ENCODE results near the gene HOOK2. TPM values are rescaled to one million over a fixed set of nuclear protein-coding genes. Genes with fewer than 3 reads are reported as not detected.

Gene HOOK2
- total and polyA plus RNA-seq, 2 of the 13 experiments (the other 11 are each of a cell fraction or from before 2014, with no cell fraction given): 9.2 to 12.9 TPM

DNA sequence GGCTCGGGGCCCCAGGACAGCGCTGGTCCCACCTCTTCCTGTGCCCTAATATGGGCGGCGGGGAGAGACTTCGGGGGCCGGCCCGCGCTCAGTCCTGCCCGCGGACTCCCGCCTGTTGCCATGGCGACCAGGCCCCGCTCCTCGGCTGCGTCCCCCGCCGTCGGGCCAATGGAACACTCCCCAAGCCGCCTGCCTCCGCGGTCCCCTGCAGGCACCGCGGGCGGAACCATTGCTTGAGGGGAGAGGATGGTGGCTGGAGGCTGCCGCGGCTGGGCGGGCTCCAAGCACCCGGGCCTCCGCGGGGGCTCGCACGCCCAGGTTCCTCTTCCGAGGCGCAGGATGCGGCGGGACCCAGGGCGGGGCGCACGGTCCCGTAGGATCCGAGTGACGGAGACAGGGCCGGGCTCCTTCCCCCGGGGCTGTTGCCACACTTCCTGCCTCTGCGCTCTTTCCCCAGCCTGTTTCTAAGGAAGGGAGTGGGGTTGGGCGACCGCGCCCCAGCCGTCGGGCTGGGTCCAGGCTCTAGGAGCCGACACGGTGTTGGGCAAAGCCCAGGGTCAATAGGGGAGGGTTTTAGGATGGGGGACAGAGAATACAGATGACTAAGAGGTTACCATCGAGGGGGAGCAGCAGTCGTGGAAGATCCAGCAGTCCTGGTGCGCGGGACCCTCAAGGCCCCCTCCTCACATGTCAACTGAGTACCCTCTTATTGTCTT is 14.7 kb upstream of the HOOK2 start (continued):
- TF ChIP-seq, protein P1, sequence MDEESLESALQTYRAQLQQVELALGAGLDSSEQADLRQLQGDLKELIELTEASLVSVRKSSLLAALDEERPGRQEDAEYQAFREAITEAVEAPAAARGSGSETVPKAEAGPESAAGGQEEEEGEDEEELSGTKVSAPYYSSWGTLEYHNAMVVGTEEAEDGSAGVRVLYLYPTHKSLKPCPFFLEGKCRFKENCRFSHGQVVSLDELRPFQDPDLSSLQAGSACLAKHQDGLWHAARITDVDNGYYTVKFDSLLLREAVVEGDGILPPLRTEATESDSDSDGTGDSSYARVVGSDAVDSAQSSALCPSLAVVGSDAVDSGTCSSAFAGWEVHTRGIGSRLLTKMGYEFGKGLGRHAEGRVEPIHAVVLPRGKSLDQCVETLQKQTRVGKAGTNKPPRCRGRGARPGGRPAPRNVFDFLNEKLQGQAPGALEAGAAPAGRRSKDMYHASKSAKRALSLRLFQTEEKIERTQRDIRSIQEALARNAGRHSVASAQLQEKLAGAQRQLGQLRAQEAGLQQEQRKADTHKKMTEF (CRISPR knock-in tag; IDR thresholded peaks at IDR 0.05): peak; percentile 71; the same call in 1 of the 2 replicates
- TF ChIP-seq FOSL2 (CRISPR knock-in tag; IDR thresholded peaks at IDR 0.05): no peak
- TF ChIP-seq, protein P2, sequence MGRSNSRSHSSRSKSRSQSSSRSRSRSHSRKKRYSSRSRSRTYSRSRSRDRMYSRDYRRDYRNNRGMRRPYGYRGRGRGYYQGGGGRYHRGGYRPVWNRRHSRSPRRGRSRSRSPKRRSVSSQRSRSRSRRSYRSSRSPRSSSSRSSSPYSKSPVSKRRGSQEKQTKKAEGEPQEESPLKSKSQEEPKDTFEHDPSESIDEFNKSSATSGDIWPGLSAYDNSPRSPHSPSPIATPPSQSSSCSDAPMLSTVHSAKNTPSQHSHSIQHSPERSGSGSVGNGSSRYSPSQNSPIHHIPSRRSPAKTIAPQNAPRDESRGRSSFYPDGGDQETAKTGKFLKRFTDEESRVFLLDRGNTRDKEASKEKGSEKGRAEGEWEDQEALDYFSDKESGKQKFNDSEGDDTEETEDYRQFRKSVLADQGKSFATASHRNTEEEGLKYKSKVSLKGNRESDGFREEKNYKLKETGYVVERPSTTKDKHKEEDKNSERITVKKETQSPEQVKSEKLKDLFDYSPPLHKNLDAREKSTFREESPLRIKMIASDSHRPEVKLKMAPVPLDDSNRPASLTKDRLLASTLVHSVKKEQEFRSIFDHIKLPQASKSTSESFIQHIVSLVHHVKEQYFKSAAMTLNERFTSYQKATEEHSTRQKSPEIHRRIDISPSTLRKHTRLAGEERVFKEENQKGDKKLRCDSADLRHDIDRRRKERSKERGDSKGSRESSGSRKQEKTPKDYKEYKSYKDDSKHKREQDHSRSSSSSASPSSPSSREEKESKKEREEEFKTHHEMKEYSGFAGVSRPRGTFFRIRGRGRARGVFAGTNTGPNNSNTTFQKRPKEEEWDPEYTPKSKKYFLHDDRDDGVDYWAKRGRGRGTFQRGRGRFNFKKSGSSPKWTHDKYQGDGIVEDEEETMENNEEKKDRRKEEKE (IDR thresholded peaks at IDR 0.05): no peak
- TF ChIP-seq ZNF607 (CRISPR knock-in tag; IDR thresholded peaks at IDR 0.05; ENCODE audit: borderline replicate concordance): no peak
- TF ChIP-seq, protein P3, sequence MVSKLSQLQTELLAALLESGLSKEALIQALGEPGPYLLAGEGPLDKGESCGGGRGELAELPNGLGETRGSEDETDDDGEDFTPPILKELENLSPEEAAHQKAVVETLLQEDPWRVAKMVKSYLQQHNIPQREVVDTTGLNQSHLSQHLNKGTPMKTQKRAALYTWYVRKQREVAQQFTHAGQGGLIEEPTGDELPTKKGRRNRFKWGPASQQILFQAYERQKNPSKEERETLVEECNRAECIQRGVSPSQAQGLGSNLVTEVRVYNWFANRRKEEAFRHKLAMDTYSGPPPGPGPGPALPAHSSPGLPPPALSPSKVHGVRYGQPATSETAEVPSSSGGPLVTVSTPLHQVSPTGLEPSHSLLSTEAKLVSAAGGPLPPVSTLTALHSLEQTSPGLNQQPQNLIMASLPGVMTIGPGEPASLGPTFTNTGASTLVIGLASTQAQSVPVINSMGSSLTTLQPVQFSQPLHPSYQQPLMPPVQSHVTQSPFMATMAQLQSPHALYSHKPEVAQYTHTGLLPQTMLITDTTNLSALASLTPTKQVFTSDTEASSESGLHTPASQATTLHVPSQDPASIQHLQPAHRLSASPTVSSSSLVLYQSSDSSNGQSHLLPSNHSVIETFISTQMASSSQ (IDR thresholded peaks at IDR 0.05; ENCODE audit: low read depth): no peak
- TF ChIP-seq, protein P3 (CRISPR knock-in tag; IDR thresholded peaks at IDR 0.05; ENCODE audit: borderline replicate concordance): no peak
- TF ChIP-seq, protein P4, sequence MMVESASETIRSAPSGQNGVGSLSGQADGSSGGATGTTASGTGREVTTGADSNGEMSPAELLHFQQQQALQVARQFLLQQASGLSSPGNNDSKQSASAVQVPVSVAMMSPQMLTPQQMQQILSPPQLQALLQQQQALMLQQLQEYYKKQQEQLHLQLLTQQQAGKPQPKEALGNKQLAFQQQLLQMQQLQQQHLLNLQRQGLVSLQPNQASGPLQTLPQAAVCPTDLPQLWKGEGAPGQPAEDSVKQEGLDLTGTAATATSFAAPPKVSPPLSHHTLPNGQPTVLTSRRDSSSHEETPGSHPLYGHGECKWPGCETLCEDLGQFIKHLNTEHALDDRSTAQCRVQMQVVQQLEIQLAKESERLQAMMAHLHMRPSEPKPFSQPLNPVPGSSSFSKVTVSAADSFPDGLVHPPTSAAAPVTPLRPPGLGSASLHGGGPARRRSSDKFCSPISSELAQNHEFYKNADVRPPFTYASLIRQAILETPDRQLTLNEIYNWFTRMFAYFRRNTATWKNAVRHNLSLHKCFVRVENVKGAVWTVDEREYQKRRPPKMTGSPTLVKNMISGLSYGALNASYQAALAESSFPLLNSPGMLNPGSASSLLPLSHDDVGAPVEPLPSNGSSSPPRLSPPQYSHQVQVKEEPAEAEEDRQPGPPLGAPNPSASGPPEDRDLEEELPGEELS (CRISPR knock-in tag; IDR thresholded peaks at IDR 0.05): no peak
- no peak for TF ChIP-seq ZNF3 (CRISPR knock-in tag; IDR thresholded peaks at IDR 0.05)
- TF ChIP-seq HDAC6 (IDR thresholded peaks at IDR 0.05; ENCODE audit: low read depth, low read length): no peak
- TF ChIP-seq ZFX (CRISPR knock-in tag; IDR thresholded peaks at IDR 0.05; ENCODE audit: low read depth): peak; percentile 29
- no peak for TF ChIP-seq DDIT3 (CRISPR knock-in tag; IDR thresholded peaks at IDR 0.05)
- TF ChIP-seq ATF7 (IDR thresholded peaks at IDR 0.05): peak; percentile 34; the same call in 1 of the 2 replicates
- TF ChIP-seq ATF7 (CRISPR knock-in tag; IDR thresholded peaks at IDR 0.05): no peak
- no peak for TF ChIP-seq ZKSCAN1 (IDR thresholded peaks at IDR 0.05; ENCODE audit: low read length)
- peak; percentile 53; the same call in 1 of the 2 replicates for TF ChIP-seq NFATC3 (CRISPR knock-in tag; IDR thresholded peaks at IDR 0.05)
- no peak for TF ChIP-seq ELF4 (CRISPR knock-in tag; IDR thresholded peaks at IDR 0.05; ENCODE audit: borderline replicate concordance)
- peak; percentile 98 for TF ChIP-seq ZNF777 (CRISPR knock-in tag; IDR thresholded peaks at IDR 0.05)
- TF ChIP-seq, protein P5, sequence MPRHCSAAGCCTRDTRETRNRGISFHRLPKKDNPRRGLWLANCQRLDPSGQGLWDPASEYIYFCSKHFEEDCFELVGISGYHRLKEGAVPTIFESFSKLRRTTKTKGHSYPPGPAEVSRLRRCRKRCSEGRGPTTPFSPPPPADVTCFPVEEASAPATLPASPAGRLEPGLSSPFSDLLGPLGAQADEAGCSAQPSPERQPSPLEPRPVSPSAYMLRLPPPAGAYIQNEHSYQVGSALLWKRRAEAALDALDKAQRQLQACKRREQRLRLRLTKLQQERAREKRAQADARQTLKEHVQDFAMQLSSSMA (CRISPR knock-in tag; IDR thresholded peaks at IDR 0.05): peak; percentile 84

Data from HepG2 (cell line).